Measurements from ENCODE around the gene CAPS.

DNA sequence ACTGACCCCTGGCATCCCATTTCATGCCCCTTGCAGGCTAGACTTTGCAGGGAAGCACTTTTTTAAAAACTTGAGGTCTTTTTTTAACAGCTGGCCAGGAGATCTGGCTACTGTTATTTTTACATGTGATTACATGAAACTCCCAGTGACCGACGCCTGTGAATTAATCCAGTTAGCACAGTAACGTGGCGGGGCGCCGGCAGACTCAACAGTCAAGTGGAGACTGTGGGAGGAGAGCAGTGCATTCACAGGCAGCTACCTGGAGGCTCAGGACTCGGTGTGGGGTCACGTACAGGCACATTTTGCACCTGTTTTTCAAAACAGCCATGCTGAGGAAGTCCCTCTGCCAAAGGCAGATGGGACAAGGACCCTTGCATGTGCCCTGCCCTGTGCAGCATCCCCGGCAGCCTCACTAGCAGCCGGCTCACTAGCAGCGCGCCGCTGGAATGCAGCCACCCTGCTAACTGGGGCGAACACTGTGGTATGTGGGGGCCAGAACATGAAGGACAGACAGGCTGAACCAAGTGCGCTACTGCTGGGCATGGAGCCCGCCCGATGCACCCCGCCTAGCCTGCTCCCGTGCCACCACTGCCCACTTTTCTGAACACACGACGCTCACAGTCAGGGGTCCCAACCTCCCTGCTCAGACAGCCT lies 18.7 kb downstream of the CAPS start:
- TF ChIP-seq, protein P1, sequence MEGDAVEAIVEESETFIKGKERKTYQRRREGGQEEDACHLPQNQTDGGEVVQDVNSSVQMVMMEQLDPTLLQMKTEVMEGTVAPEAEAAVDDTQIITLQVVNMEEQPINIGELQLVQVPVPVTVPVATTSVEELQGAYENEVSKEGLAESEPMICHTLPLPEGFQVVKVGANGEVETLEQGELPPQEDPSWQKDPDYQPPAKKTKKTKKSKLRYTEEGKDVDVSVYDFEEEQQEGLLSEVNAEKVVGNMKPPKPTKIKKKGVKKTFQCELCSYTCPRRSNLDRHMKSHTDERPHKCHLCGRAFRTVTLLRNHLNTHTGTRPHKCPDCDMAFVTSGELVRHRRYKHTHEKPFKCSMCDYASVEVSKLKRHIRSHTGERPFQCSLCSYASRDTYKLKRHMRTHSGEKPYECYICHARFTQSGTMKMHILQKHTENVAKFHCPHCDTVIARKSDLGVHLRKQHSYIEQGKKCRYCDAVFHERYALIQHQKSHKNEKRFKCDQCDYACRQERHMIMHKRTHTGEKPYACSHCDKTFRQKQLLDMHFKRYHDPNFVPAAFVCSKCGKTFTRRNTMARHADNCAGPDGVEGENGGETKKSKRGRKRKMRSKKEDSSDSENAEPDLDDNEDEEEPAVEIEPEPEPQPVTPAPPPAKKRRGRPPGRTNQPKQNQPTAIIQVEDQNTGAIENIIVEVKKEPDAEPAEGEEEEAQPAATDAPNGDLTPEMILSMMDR (IDR thresholded peaks at IDR 0.05): no peak
- no peak for TF ChIP-seq POLR2A (IDR thresholded peaks at IDR 0.05)
